Endothelial cell (in vitro differentiated cells): ENCODE measurements around the gene ANKS1A. TPM values are rescaled to one million over a fixed set of nuclear protein-coding genes. Genes with fewer than 3 reads are reported as not detected.
A peak's percentile ranks its signal among the peaks of the same experiment; 100 is the strongest.

ENCODE experiments used
- DNase-seq: peaks from one replicate; pipeline ENCODE4 v3.0.0; 2021; ENCODE audit warnings: low spot score
- H3K27ac Mint-ChIP-seq: one replicate; pipeline ENCODE4 v1.8.0; 2021; ENCODE audit warnings: mixed read lengths, inconsistent platforms; ENCODE audit not compliant: unreplicated experiment
- H3K27me3 Mint-ChIP-seq: one replicate; pipeline ENCODE4 v1.8.0; 2021; ENCODE audit warnings: mild to moderate bottlenecking, moderate library complexity, mixed read lengths, inconsistent platforms; ENCODE audit not compliant: unreplicated experiment
- H3K36me3 Mint-ChIP-seq: one replicate; pipeline ENCODE4 v1.8.0; 2021; ENCODE audit warnings: mild to moderate bottlenecking, low read depth, mixed read lengths, inconsistent platforms; ENCODE audit not compliant: unreplicated experiment
- H3K4me1 Mint-ChIP-seq: one replicate; pipeline ENCODE4 v1.8.0; 2021; ENCODE audit warnings: mild to moderate bottlenecking, mixed read lengths, inconsistent platforms; ENCODE audit not compliant: unreplicated experiment
- H3K4me3 Mint-ChIP-seq: one replicate; pipeline ENCODE4 v1.8.0; 2021; ENCODE audit warnings: mild to moderate bottlenecking, mixed read lengths, inconsistent platforms; ENCODE audit not compliant: unreplicated experiment
- H3K9me3 Mint-ChIP-seq: one replicate; pipeline ENCODE4 v1.8.0; 2021; ENCODE audit warnings: mixed read lengths, inconsistent platforms; ENCODE audit not compliant: unreplicated experiment
- total RNA-seq: library from RNA; stranded (reverse); fragmentation: NEBNext Ultra II Directional; extraction: Animal tissue kit (Norgen Biotek cat#: 25700); gene quantifications from one replicate; pipeline ENCODE4 v1.2.1, GENCODE V29; 2021; ENCODE audit not compliant: unreplicated experiment
- TF ChIP-seq, protein P1 (sequence below): fragments of 200-600 bp; sonication (generic); IDR thresholded peaks from one replicate; pipeline ENCODE4 v1.5.0; 2021; ENCODE audit warnings: antibody characterized with exemption; ENCODE audit not compliant: unreplicated experiment

ANKS1A gene
- total RNA-seq, 1 donor from 2014 or later, result 20.1 TPM

DNA sequence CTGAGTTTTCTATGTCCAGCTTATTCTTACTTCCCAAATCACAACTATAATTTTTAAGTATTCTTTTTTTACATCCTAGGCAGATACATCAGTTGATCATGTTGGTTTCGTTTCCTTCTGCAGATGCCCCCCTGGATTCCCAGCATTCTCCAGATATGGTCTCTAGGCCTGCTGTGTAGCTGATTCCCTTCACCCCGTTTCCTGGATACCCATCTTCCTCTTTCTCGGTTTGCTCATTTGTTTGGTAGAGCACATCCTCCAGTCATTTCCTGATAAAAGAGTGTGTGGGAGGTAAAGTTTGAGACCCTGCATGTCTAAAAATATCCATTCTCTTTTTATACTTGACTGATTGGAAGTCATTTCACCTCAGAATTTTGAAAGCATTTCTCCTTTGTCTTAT lies 66.4 kb downstream of the ANKS1A start:
- Mint-ChIP-seq H3K4me3 (no peak overlapping the region), H3K27ac (peak overlapping the region; percentile 83), H3K36me3 (no peaks in the 10 kb centered on the region), H3K9me3 (no peaks in the 10 kb centered on the region), H3K27me3 (peaks cover 2% of the 10 kb centered on the region), H3K4me1 (peaks cover 29% of the 10 kb centered on the region)
- DNase-seq, result no peak
- TF ChIP-seq, protein P1, sequence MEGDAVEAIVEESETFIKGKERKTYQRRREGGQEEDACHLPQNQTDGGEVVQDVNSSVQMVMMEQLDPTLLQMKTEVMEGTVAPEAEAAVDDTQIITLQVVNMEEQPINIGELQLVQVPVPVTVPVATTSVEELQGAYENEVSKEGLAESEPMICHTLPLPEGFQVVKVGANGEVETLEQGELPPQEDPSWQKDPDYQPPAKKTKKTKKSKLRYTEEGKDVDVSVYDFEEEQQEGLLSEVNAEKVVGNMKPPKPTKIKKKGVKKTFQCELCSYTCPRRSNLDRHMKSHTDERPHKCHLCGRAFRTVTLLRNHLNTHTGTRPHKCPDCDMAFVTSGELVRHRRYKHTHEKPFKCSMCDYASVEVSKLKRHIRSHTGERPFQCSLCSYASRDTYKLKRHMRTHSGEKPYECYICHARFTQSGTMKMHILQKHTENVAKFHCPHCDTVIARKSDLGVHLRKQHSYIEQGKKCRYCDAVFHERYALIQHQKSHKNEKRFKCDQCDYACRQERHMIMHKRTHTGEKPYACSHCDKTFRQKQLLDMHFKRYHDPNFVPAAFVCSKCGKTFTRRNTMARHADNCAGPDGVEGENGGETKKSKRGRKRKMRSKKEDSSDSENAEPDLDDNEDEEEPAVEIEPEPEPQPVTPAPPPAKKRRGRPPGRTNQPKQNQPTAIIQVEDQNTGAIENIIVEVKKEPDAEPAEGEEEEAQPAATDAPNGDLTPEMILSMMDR, result no peak

DNA sequence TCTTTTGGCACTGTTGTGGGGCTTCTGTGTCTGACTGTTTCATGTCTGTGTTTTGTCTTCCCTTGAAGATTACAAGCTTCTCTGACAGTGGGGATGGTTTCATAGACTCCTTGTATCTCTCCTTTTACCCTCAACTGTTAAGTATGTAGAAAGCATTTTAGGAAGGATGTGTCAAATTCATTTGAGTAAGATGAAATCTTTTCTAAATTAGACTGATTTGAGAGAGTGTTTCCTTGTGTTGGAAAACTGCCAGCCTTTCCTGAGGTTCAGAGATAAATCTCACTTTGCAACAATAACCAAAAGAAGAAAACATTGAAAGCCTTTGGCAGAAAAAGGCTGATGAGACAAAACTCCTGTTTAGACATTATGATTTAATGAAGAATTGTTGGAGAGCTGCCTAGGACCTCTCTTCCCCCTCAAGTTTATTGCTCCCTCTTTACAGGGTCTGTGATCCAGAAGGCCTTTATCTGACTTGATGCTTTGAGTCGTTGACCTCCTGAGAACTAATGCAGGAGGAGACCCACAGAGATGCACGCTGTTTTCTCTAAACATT lies 68.3 kb downstream of the ANKS1A start:
- TF ChIP-seq, protein P1, result no peak
- H3K9me3 Mint-ChIP-seq, result no peaks in the 10 kb centered on the region
- DNase-seq, result no peak
- peaks cover 32% of the 10 kb centered on the region for H3K4me1 Mint-ChIP-seq
- H3K27me3 Mint-ChIP-seq, result peaks cover 2% of the 10 kb centered on the region
- H3K36me3 Mint-ChIP-seq, result no peaks in the 10 kb centered on the region
- no peak overlapping the region for H3K4me3 Mint-ChIP-seq
- no peak overlapping the region for H3K27ac Mint-ChIP-seq

DNA sequence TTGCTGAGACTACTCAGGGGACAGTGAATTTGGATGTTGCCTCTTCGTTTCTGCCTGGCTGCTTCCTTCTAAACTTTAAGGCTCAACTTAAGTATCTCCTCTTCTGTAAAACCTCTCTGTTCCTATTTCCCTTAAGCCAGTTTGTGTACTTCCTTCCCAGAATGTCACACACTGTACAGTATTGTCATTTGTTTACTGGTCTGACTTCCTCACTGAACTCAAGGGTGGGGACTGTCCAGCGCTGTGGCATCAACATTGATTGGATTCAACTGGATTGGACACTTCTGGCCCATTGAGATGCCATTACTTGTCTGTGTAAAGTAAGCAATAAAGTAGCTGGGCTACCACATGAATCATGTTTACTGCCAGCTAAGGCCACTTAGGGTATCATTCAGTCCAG lies 69.7 kb downstream of the ANKS1A start:
- Mint-ChIP-seq H3K9me3 (no peaks in the 10 kb centered on the region), H3K36me3 (no peaks in the 10 kb centered on the region), H3K4me1 (peaks cover 28% of the 10 kb centered on the region), H3K27me3 (peaks cover 2% of the 10 kb centered on the region), H3K27ac (no peak overlapping the region), H3K4me3 (no peak overlapping the region)
- DNase-seq, result no peak
- TF ChIP-seq, protein P1, result no peak

GRCh38 chr6:34959224-34959623 lies 70.2 kb downstream of the ANKS1A start:
- no peak overlapping the region for H3K27ac Mint-ChIP-seq
- peaks cover 26% of the 10 kb centered on the region for H3K4me1 Mint-ChIP-seq
- H3K27me3 Mint-ChIP-seq, result peaks cover 2% of the 10 kb centered on the region
- no peaks in the 10 kb centered on the region for H3K36me3 Mint-ChIP-seq
- no peaks in the 10 kb centered on the region for H3K9me3 Mint-ChIP-seq
- DNase-seq, result no peak
- TF ChIP-seq, protein P1, result no peak
- no peak overlapping the region for H3K4me3 Mint-ChIP-seq

DNA sequence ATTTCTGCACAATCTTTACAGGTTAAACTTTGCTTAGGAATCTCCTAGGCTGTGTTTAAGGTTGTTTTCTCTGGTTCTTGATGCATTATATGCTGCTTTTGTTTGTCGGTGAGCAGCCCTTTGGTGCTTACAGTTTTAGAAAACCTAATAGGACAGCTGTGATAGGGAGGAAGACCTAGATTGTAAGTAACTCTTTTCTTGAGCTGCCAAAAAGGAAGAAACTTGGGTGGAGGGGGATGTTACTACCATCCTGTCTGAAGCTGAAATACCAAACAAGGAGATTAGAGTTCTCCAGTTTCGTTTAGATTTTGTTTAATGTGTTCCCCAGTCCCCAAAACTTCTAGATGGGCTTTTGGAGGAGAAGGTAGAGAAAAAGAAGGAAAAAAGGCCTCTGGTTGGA lies 72.0 kb downstream of the ANKS1A start:
- Mint-ChIP-seq H3K4me3 (no peak overlapping the region), H3K36me3 (no peaks in the 10 kb centered on the region), H3K27me3 (peaks cover 2% of the 10 kb centered on the region), H3K27ac (peak overlapping the region; percentile 79), H3K9me3 (no peaks in the 10 kb centered on the region), H3K4me1 (peaks cover 18% of the 10 kb centered on the region)
- TF ChIP-seq, protein P1, result no peak
- no peak for DNase-seq
